ENCODE measurements around the gene NEK11.

DNA sequence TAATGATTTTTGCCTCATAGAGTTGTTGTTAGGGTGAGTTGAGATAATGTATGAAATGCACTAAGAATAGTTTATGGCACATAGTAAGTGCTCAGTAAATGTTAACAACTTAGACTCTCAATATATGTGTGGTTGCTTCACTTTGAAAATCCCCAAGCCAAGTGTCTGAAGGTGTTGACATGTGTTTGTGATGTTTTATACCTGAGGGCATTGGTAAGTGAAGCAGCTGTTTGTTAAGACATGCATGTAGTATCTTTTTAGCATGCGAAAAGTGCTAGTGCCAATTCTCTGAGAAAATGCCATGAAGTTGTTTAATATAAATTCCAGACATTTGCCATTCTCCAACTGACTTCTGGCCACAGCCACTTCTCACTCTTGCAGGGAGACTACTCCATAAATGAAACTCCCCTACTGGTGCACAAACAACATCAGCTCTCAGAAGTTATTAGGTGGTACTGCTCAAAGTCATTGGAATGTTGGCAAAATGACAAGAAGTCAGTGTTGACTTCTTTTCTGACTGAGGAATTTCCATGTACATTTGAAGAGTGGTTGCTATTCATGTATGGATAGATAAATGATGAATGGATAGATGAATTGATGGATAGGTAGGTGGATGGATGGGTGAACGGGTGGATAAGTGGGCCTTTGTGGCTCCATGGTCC, 251.3 kb downstream of the NEK11 start:
- no peak for TF ChIP-seq EZH2 (IDR thresholded peaks at IDR 0.05; ENCODE audit: borderline replicate concordance, insufficient read depth, low read length, poor library complexity, severe bottlenecking)
- no peak for TF ChIP-seq EP300 (conservative IDR thresholded peaks at IDR 0.05; ENCODE audit: poor library complexity, severe bottlenecking)
- TF ChIP-seq, protein P1, sequence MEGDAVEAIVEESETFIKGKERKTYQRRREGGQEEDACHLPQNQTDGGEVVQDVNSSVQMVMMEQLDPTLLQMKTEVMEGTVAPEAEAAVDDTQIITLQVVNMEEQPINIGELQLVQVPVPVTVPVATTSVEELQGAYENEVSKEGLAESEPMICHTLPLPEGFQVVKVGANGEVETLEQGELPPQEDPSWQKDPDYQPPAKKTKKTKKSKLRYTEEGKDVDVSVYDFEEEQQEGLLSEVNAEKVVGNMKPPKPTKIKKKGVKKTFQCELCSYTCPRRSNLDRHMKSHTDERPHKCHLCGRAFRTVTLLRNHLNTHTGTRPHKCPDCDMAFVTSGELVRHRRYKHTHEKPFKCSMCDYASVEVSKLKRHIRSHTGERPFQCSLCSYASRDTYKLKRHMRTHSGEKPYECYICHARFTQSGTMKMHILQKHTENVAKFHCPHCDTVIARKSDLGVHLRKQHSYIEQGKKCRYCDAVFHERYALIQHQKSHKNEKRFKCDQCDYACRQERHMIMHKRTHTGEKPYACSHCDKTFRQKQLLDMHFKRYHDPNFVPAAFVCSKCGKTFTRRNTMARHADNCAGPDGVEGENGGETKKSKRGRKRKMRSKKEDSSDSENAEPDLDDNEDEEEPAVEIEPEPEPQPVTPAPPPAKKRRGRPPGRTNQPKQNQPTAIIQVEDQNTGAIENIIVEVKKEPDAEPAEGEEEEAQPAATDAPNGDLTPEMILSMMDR (IDR thresholded peaks at IDR 0.05; ENCODE audit: poor library complexity, severe bottlenecking) = no peak
- TF ChIP-seq, protein P2, sequence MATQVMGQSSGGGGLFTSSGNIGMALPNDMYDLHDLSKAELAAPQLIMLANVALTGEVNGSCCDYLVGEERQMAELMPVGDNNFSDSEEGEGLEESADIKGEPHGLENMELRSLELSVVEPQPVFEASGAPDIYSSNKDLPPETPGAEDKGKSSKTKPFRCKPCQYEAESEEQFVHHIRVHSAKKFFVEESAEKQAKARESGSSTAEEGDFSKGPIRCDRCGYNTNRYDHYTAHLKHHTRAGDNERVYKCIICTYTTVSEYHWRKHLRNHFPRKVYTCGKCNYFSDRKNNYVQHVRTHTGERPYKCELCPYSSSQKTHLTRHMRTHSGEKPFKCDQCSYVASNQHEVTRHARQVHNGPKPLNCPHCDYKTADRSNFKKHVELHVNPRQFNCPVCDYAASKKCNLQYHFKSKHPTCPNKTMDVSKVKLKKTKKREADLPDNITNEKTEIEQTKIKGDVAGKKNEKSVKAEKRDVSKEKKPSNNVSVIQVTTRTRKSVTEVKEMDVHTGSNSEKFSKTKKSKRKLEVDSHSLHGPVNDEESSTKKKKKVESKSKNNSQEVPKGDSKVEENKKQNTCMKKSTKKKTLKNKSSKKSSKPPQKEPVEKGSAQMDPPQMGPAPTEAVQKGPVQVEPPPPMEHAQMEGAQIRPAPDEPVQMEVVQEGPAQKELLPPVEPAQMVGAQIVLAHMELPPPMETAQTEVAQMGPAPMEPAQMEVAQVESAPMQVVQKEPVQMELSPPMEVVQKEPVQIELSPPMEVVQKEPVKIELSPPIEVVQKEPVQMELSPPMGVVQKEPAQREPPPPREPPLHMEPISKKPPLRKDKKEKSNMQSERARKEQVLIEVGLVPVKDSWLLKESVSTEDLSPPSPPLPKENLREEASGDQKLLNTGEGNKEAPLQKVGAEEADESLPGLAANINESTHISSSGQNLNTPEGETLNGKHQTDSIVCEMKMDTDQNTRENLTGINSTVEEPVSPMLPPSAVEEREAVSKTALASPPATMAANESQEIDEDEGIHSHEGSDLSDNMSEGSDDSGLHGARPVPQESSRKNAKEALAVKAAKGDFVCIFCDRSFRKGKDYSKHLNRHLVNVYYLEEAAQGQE (IDR thresholded peaks at IDR 0.05; ENCODE audit: borderline replicate concordance) = no peak
- no peak for TF ChIP-seq POLR2AphosphoS5 (IDR thresholded peaks at IDR 0.05)
- no peak for TF ChIP-seq TAF1 (IDR thresholded peaks at IDR 0.05; ENCODE audit: low read depth)
